Esophagus muscularis mucosa (tissue), 4 donors: ENCODE measurements around the gene PCED1A. TPM values are rescaled to one million over a fixed set of nuclear protein-coding genes. Genes with fewer than 3 reads are reported as not detected.

ENCODE experiments used
- DNase-seq: peaks from one replicate; pipeline ENCODE4 v3.0.0-alpha.2; 2017; ENCODE audit errors: extremely low spot score
- H3K27ac ChIP-seq, 4 donors: fragments of 200-600 bp; sonication (generic); replicated peaks in 1 of 4; 1 replicate in 3 of 4; 2 replicates in 1 of 4; pipeline ENCODE4 v1.5.1; 2016 to 2019; ENCODE audit warnings: mild to moderate bottlenecking in 1 of 4
- H3K27me3 ChIP-seq, 4 donors: fragments of 200-600 bp; sonication (generic); one replicate each; pipeline versions ENCODE4 v1.5.1 to v1.6.0; 2016 to 2019
- H3K36me3 ChIP-seq, 4 donors: fragments of 200-600 bp; sonication (generic); one replicate each; pipeline ENCODE4 v1.5.1; 2016 to 2019
- H3K4me1 ChIP-seq, 4 donors: fragments of 200-600 bp; sonication (generic); one replicate each; pipeline ENCODE4 v1.5.1; 2016 to 2019
- H3K4me3 ChIP-seq, 4 donors: fragments of 200-600 bp; sonication (generic); 1 replicate in 2 of 4; 2 replicates in 2 of 4; pipeline ENCODE4 v1.5.1; 2016 to 2019; ENCODE audit warnings: mild to moderate bottlenecking in 4 of 4, moderate library complexity in 1 of 4
- H3K9me3 ChIP-seq, 4 donors: fragments of 200-600 bp; sonication (generic); 1 replicate in 3 of 4; 2 replicates in 1 of 4; pipeline ENCODE4 v1.5.1; 2016 to 2019
- EP300 ChIP-seq: sonication (generic); formaldehyde crosslinking; IDR thresholded peaks from one replicate; pipeline ENCODE4 v1.6.1; 2017; ENCODE audit warnings: antibody characterized with exemption
- POLR2A ChIP-seq: fragments of 450-650 bp; IDR thresholded peaks from one replicate; pipeline ENCODE4 v1.6.1; 2017; ENCODE audit warnings: antibody characterized with exemption, moderate library complexity, mild to moderate bottlenecking, low read depth
- POLR2AphosphoS5 ChIP-seq, 2 donors: sonication (generic); formaldehyde crosslinking; IDR thresholded peaks; one replicate each; pipeline ENCODE4 v1.6.1; 2017; ENCODE audit warnings: antibody characterized with exemption in 2 of 2
- WGBS: methylation state at CpG from one replicate; pipeline ENCODE4 v1.1.5; 2018; 5-methylcytosine and 5-hydroxymethylcytosine counted together
- intact Hi-C: fragments of 100-400 bp; cut with DNase I; formaldehyde crosslinking; loops from one replicate; pipeline ENCODE4 v1.15.1; 2023
- total RNA-seq, 4 donors: library from RNA; depleted of rRNA; stranded (reverse); fragments of >200 nt; gene quantifications; one replicate each; pipeline versions ENCODE4 v1.1.0 to v1.2.1, GENCODE V29; 2016
- TF ChIP-seq, protein P1 (sequence below), 3 experiments: fragments of 200-600 bp in 2 of 3; fragments of 450-650 bp in 1 of 3; sonication (generic) in 2 of 3; IDR thresholded peaks; one replicate each; pipeline ENCODE4 v1.5.1; 2017 to 2019; ENCODE audit warnings: antibody characterized with exemption in 3 of 3, mild to moderate bottlenecking in 2 of 3, moderate library complexity in 1 of 3

The PCED1A gene
- total RNA-seq, 4 donors from 2014 or later = 15.1 to 24.1 (median 22.5) TPM

DNA sequence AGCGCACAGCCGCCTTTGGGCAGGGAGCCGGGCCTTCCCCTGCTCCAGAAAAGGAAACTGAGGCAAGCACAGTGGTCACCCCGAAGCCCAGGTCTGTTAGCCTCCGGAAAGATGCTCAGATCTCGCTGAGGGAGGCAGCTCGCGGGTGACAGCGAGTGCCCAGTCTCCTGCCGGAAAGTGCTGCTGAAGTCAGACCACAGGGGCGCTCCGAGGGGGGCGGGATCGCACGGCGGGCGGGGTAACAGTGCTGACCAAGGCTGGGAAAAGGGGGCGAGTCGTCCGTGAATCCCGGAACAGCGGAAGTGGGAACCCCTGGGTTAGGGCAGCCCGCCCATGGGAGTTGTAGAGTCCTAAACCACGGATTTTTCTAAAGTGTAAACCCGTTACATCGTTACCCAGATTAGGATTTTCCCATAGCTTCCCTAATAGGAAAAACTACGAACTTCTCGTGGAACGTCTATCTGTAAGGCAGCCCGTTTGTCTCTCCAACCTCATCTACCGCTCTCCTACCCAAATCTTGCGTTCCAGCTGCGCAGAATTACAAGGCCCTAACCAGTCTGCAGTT, 594 bp upstream of the PCED1A start:
- DNase-seq = peak; percentile 96
- peak overlapping the region; percentile 89 to 94 (median 91) for H3K27ac ChIP-seq
- whole genome bisulfite sequencing = 15% methylated on average over 4 of the region's 33 CpGs
- H3K4me1 ChIP-seq = peaks cover 15 to 32% (median 25%) of the 10 kb centered on the region in 4 donors
- intact Hi-C loops = loop anchor here (2.0 to 10.0 kb wide), 2 partner anchors 32 to 146 kb away; partner anchors contain the start of genes EBF4 and PTPRA
- H3K9me3 ChIP-seq = no peaks in the 10 kb centered on the region
- H3K36me3 ChIP-seq = peaks cover 0 to 26% (median 18%) of the 10 kb centered on the region in 4 donors
- H3K27me3 ChIP-seq = no peaks in the 10 kb centered on the region
- TF ChIP-seq, protein P1, sequence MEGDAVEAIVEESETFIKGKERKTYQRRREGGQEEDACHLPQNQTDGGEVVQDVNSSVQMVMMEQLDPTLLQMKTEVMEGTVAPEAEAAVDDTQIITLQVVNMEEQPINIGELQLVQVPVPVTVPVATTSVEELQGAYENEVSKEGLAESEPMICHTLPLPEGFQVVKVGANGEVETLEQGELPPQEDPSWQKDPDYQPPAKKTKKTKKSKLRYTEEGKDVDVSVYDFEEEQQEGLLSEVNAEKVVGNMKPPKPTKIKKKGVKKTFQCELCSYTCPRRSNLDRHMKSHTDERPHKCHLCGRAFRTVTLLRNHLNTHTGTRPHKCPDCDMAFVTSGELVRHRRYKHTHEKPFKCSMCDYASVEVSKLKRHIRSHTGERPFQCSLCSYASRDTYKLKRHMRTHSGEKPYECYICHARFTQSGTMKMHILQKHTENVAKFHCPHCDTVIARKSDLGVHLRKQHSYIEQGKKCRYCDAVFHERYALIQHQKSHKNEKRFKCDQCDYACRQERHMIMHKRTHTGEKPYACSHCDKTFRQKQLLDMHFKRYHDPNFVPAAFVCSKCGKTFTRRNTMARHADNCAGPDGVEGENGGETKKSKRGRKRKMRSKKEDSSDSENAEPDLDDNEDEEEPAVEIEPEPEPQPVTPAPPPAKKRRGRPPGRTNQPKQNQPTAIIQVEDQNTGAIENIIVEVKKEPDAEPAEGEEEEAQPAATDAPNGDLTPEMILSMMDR (IDR thresholded peaks at IDR 0.05) = no peak
- no peak for TF ChIP-seq EP300
- no peak for TF ChIP-seq POLR2AphosphoS5 (IDR thresholded peaks at IDR 0.05)
- H3K4me3 ChIP-seq = peak overlapping the region; percentile 84 to 96 (median 93)

GRCh38 chr20:2839732-2840137, 720 bp downstream of the PCED1A start:
- TF ChIP-seq, protein P1 (IDR thresholded peaks at IDR 0.05) = no peak
- TF ChIP-seq POLR2A (no peak), EP300 (no peak), POLR2AphosphoS5 (IDR thresholded peaks at IDR 0.05) (no peak)
- Histone ChIP-seq H3K27me3 (no peaks in the 10 kb centered on the region), H3K4me1 (peaks cover 15 to 32% (median 25%) of the 10 kb centered on the region in 4 donors), H3K4me3 (peak overlapping the region; percentile 84 to 96 (median 93)), H3K36me3 (peaks cover 0 to 34% (median 22%) of the 10 kb centered on the region in 4 donors), H3K9me3 (no peaks in the 10 kb centered on the region), H3K27ac (peak overlapping the region; percentile 89 to 94 (median 91))
- 87% methylated on average over 11 of the region's 21 CpGs for WGBS
- intact Hi-C loops = loop anchor here (2.0 to 10.0 kb wide), 2 partner anchors 33 to 145 kb away; partner anchors contain the start of genes EBF4 and PTPRA
- DNase-seq = no peak

DNA sequence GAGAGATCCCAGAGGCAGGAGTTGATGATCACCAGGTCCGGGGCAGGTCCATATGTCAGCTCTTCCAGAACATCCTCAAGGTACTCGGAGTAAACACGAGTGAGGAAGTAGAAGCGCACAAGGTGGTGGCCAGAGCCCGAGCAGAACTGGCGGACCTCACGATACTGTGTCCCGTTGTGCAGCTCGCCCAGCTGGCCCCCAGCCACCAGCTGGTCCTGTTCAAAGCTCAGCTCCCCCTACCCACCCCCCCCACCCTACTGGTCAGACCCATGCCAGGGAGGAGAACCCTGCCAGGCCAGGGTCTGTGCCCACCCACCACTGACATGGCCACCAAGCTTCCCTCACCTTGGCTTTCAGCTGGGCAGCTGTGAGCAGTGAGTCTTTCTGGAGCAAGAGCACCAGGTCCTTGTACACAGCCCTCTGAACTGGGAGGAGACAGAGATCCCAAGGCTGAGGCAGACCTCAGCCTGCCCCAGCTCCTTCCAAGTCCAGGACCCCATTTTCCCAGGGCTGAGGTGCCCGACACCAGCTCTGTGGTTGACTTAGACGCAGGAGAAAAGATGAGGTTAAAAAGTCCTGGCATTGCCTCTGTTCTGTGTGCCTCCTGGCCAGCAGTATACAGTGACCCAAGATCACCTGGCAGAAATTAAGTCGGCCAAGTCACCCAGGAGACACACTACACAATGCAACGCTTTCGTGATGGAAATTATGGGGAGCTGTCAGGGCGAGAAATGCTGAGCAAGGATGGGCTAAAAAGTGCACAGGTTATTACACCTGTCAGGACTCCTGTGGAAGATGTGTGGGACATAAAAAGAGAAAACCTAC, 1.4 kb downstream of the PCED1A start:
- H3K4me3 ChIP-seq = no peak overlapping the region
- no peaks in the 10 kb centered on the region for H3K27me3 ChIP-seq
- H3K27ac ChIP-seq = no peak overlapping the region
- H3K9me3 ChIP-seq = no peaks in the 10 kb centered on the region
- peaks cover 0 to 30% (median 22%) of the 10 kb centered on the region in 4 donors for H3K36me3 ChIP-seq
- DNase-seq = no peak
- TF ChIP-seq EP300 = no peak
- TF ChIP-seq POLR2AphosphoS5 (IDR thresholded peaks at IDR 0.05) = no peak
- TF ChIP-seq, protein P1 (IDR thresholded peaks at IDR 0.05) = no peak
- TF ChIP-seq POLR2A = no peak
- H3K4me1 ChIP-seq = peaks cover 15 to 32% (median 25%) of the 10 kb centered on the region in 4 donors
- intact Hi-C loops = no loop called here
- WGBS = 92% methylated on average over 9 of the region's 15 CpGs

DNA sequence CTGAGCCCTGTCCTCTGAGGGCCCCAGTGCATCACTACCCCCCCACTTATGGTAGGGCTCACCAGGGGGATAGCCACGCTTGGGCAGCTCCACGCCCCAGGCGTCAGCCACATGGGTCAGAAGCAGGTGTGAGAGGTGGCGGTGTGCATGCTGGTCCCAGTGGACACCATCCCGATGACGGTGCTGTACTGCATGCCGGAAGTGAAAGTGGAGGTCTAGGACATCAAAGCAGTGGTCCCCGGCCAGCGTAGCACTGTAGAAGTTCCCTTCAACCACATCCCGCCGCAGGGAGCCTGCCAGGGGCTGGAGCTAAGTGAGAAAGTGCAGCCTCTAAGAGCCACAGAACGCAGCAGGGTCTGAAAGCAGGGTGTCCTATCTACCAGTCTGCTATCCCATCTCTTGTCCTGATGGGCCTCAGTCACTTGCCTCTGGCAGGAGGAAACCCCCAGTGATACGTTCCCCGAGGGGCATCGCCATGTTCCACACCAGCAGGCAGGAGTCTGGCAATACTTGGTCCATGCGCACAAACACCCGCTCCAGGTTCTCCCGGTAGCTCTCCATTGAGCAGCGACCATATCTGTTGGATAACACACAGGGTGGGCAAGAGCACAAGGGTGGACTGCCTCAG, 2.2 kb downstream of the PCED1A start:
- Histone ChIP-seq H3K4me1 (peaks cover 15 to 29% (median 25%) of the 10 kb centered on the region in 4 donors), H3K27ac (no peak overlapping the region), H3K27me3 (no peaks in the 10 kb centered on the region), H3K36me3 (peaks cover 0 to 30% (median 19%) of the 10 kb centered on the region in 4 donors), H3K4me3 (no peak overlapping the region), H3K9me3 (no peaks in the 10 kb centered on the region)
- TF ChIP-seq POLR2A = no peak
- TF ChIP-seq, protein P1 (IDR thresholded peaks at IDR 0.05) = no peak
- TF ChIP-seq EP300 = no peak
- no peak for TF ChIP-seq POLR2AphosphoS5 (IDR thresholded peaks at IDR 0.05)
- intact Hi-C loops = no loop called here
- 95% methylated on average over 18 of the region's 19 CpGs for WGBS
- no peak for DNase-seq
